Measurements from ENCODE around the gene PRPS1L1.

PRPS1L1 gene

DNA sequence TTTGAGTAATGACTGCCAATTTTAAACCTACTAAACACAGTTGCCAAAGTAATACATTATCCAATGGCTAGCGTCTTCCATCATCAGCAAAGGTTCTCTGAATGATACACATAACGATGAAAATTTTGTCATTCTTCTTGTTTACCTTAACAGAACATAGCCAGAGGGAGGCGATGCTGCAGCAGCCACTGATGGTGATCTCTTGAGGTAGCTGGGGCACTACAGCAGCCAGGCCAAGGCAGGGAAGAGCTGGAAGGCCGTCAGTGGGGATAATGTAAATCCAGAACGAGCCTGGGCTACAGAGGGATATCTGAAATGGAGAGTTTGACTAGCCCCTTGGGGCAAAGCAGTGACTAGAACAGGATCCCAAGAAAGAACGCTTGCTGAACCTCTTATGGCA is 38.8 kb downstream of the PRPS1L1 start:
- no peak for TF ChIP-seq EZH2phosphoT487 (IDR thresholded peaks at IDR 0.05; ENCODE audit: borderline replicate concordance, low read length)
- H3K36me3 ChIP-seq (ENCODE audit: control insufficient read depth, low read length): no peaks in the 10 kb centered on the region
- H3F3A ChIP-seq (ENCODE audit: control insufficient read depth, insufficient read depth): no peaks in the 10 kb centered on the region
- H3K4me2 ChIP-seq (ENCODE audit: low read length): no peak overlapping the region
- no peak overlapping the region for H3K27ac ChIP-seq (ENCODE audit: low read depth, low read length)
- H3K27me3 ChIP-seq (ENCODE audit: control insufficient read depth, low read length): no peaks in the 10 kb centered on the region; the same call in 1 of the 2 replicates
- no peaks in the 10 kb centered on the region for H3K9me2 ChIP-seq (replicated peaks; ENCODE audit: control insufficient read depth, low read length)
- H3K4me3 ChIP-seq (ENCODE audit: low read length): no peak overlapping the region
- H3K4me1 ChIP-seq (ENCODE audit: control insufficient read depth, low read length): no peaks in the 10 kb centered on the region
- H3K9me3 ChIP-seq (ENCODE audit: control insufficient read depth, insufficient read depth, low read length): no peaks in the 10 kb centered on the region
- H4K20me1 ChIP-seq (ENCODE audit: control insufficient read depth, insufficient read depth, low read depth, low read length): no peaks in the 10 kb centered on the region
- H3K79me2 ChIP-seq (ENCODE audit: control insufficient read depth, low read length): no peaks in the 10 kb centered on the region

DNA sequence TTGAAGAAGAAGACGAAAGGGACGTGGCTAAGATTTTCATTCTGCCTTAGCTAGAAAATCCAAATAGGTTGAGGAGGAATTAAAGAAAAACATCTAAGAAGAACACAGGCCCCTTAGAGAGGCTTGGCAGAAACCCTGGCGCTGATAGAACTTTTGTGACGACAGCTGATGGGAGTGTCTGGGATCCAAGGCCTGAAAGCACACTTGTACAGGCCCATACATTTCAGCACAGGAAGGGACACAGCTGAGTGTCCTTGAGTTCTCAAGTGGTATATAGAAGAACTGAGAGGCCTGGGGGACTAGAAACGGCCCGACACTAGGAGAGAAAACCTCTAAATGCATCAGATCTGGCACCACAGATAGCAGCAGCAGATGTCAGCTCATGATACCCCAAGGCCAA is 39.5 kb downstream of the PRPS1L1 start:
- Histone ChIP-seq H3F3A (ENCODE audit: control insufficient read depth, insufficient read depth) (no peaks in the 10 kb centered on the region), H3K9me2 (replicated peaks; ENCODE audit: control insufficient read depth, low read length) (no peaks in the 10 kb centered on the region), H3K79me2 (ENCODE audit: control insufficient read depth, low read length) (no peaks in the 10 kb centered on the region), H3K4me2 (ENCODE audit: low read length) (no peak overlapping the region), H3K9me3 (ENCODE audit: control insufficient read depth, insufficient read depth, low read length) (no peaks in the 10 kb centered on the region), H3K4me3 (ENCODE audit: low read length) (no peak overlapping the region), H4K20me1 (ENCODE audit: control insufficient read depth, insufficient read depth, low read depth, low read length) (no peaks in the 10 kb centered on the region), H3K27me3 (ENCODE audit: control insufficient read depth, low read length) (no peaks in the 10 kb centered on the region), H3K36me3 (ENCODE audit: control insufficient read depth, low read length) (no peaks in the 10 kb centered on the region), H3K27ac (ENCODE audit: low read depth, low read length) (no peak overlapping the region), H3K4me1 (ENCODE audit: control insufficient read depth, low read length) (peaks cover 5% of the 10 kb centered on the region)
- no peak for TF ChIP-seq EZH2phosphoT487 (IDR thresholded peaks at IDR 0.05; ENCODE audit: borderline replicate concordance, low read length)
- TF ChIP-seq, protein P1, sequence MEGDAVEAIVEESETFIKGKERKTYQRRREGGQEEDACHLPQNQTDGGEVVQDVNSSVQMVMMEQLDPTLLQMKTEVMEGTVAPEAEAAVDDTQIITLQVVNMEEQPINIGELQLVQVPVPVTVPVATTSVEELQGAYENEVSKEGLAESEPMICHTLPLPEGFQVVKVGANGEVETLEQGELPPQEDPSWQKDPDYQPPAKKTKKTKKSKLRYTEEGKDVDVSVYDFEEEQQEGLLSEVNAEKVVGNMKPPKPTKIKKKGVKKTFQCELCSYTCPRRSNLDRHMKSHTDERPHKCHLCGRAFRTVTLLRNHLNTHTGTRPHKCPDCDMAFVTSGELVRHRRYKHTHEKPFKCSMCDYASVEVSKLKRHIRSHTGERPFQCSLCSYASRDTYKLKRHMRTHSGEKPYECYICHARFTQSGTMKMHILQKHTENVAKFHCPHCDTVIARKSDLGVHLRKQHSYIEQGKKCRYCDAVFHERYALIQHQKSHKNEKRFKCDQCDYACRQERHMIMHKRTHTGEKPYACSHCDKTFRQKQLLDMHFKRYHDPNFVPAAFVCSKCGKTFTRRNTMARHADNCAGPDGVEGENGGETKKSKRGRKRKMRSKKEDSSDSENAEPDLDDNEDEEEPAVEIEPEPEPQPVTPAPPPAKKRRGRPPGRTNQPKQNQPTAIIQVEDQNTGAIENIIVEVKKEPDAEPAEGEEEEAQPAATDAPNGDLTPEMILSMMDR (IDR thresholded peaks at IDR 0.05; ENCODE audit: low read depth, low read length, poor library complexity, severe bottlenecking): no peak

DNA sequence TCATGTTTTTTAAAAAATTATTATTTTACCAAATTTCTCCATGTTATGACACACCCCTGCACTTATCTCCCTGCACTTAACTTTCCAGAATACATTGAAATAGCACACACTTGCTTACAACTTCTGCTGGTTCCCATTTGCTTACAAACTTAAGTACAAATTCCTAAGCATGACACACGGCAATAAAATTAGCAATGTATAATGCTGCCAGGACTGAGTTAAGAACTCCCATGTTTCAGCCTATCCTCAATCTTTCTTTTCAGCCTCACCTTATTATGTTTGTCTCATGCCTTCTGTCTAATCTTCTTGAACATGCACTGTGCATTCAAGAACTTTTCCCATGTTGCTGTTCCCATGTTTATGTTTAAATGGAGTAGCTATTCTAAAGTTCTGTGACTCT is 40.8 kb downstream of the PRPS1L1 start:
- no peak overlapping the region for H3K4me2 ChIP-seq (ENCODE audit: low read length)
- H3K4me3 ChIP-seq (ENCODE audit: low read length): no peak overlapping the region
- no peaks in the 10 kb centered on the region for H3K79me2 ChIP-seq (ENCODE audit: control insufficient read depth, low read length)
- TF ChIP-seq, protein P1 (IDR thresholded peaks at IDR 0.05; ENCODE audit: low read depth, low read length, poor library complexity, severe bottlenecking): no peak
- no peak for TF ChIP-seq EZH2phosphoT487 (IDR thresholded peaks at IDR 0.05; ENCODE audit: borderline replicate concordance, low read length)
- H3K9me3 ChIP-seq (ENCODE audit: control insufficient read depth, insufficient read depth, low read length): no peaks in the 10 kb centered on the region
- H4K20me1 ChIP-seq (ENCODE audit: control insufficient read depth, insufficient read depth, low read depth, low read length): no peaks in the 10 kb centered on the region
- H3K9me2 ChIP-seq (replicated peaks; ENCODE audit: control insufficient read depth, low read length): no peaks in the 10 kb centered on the region
- peaks cover 11% of the 10 kb centered on the region for H3K4me1 ChIP-seq (ENCODE audit: control insufficient read depth, low read length)
- no peaks in the 10 kb centered on the region for H3K36me3 ChIP-seq (ENCODE audit: control insufficient read depth, low read length)
- H3K27ac ChIP-seq (ENCODE audit: low read depth, low read length): no peak overlapping the region
- no peaks in the 10 kb centered on the region for H3K27me3 ChIP-seq (ENCODE audit: control insufficient read depth, low read length)
- no peaks in the 10 kb centered on the region for H3F3A ChIP-seq (ENCODE audit: control insufficient read depth, insufficient read depth)

DNA sequence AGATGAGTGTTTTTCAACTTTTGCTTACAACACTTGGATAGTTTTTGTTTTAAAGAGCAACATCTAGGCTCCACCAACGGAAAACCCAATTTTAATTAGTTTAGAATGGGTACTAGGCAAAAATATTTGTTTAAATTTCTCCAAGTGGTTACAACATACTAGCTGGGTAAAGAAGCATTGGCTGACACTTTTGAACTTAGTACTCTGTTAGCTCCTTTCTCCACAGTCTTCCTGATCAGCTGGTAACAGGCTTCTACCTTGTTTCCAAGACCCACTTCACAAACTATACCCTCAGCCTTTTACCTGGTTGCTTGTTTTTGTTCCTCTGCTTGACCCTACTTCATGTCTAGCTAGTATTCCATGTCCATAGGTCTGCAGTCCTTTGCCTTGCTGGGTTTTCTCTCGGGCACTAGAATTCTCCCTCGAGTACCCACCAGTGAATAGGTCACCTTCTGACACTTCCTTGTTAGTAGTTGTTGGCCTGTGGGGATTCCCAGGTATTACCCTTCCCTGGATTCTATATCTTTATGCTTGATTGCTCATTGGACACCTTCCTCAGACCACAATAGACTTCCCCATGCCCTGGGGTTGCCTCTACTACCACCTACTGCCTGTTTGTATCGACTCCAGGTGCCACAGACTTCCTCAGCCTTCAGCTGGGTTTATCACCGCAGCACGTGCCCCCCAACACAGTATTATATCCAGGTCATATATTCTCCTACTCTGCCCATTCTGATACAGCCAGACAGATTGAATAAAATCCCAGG is 42.0 kb downstream of the PRPS1L1 start:
- Histone ChIP-seq H3K4me1 (ENCODE audit: control insufficient read depth, low read length) (peaks cover 11% of the 10 kb centered on the region), H3K9me3 (ENCODE audit: control insufficient read depth, insufficient read depth, low read length) (no peaks in the 10 kb centered on the region), H3K27ac (ENCODE audit: low read depth, low read length) (no peak overlapping the region), H3K4me3 (ENCODE audit: low read length) (no peak overlapping the region), H4K20me1 (ENCODE audit: control insufficient read depth, insufficient read depth, low read depth, low read length) (no peaks in the 10 kb centered on the region), H3F3A (ENCODE audit: control insufficient read depth, insufficient read depth) (no peaks in the 10 kb centered on the region), H3K79me2 (ENCODE audit: control insufficient read depth, low read length) (no peaks in the 10 kb centered on the region), H3K4me2 (ENCODE audit: low read length) (no peak overlapping the region), H3K27me3 (ENCODE audit: control insufficient read depth, low read length) (no peaks in the 10 kb centered on the region), H3K9me2 (replicated peaks; ENCODE audit: control insufficient read depth, low read length) (no peaks in the 10 kb centered on the region), H3K36me3 (ENCODE audit: control insufficient read depth, low read length) (no peaks in the 10 kb centered on the region)
- TF ChIP-seq EZH2phosphoT487 (IDR thresholded peaks at IDR 0.05; ENCODE audit: borderline replicate concordance, low read length): no peak
- TF ChIP-seq, protein P1 (IDR thresholded peaks at IDR 0.05; ENCODE audit: low read depth, low read length, poor library complexity, severe bottlenecking): no peak
